WI38 (cell line): ENCODE data around the gene PABPC3.

Source experiments
- H3K4me3 ChIP-seq: 2 replicates; pipeline ENCODE4 v1.5.1; 2011; ENCODE audit warnings: low read depth, mild to moderate bottlenecking, control low read depth, low read length
- TF ChIP-seq, protein P1 (sequence below): IDR thresholded peaks from 2 replicates; pipeline ENCODE4 v1.5.1; 2012; ENCODE audit warnings: low read depth, mild to moderate bottlenecking, control low read depth, low read length

The PABPC3 gene

GRCh38 chr13:25064396-25064795, 31.5 kb upstream of the PABPC3 start:
- TF ChIP-seq, protein P1, sequence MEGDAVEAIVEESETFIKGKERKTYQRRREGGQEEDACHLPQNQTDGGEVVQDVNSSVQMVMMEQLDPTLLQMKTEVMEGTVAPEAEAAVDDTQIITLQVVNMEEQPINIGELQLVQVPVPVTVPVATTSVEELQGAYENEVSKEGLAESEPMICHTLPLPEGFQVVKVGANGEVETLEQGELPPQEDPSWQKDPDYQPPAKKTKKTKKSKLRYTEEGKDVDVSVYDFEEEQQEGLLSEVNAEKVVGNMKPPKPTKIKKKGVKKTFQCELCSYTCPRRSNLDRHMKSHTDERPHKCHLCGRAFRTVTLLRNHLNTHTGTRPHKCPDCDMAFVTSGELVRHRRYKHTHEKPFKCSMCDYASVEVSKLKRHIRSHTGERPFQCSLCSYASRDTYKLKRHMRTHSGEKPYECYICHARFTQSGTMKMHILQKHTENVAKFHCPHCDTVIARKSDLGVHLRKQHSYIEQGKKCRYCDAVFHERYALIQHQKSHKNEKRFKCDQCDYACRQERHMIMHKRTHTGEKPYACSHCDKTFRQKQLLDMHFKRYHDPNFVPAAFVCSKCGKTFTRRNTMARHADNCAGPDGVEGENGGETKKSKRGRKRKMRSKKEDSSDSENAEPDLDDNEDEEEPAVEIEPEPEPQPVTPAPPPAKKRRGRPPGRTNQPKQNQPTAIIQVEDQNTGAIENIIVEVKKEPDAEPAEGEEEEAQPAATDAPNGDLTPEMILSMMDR = no peak
- no peak overlapping the region for H3K4me3 ChIP-seq

DNA sequence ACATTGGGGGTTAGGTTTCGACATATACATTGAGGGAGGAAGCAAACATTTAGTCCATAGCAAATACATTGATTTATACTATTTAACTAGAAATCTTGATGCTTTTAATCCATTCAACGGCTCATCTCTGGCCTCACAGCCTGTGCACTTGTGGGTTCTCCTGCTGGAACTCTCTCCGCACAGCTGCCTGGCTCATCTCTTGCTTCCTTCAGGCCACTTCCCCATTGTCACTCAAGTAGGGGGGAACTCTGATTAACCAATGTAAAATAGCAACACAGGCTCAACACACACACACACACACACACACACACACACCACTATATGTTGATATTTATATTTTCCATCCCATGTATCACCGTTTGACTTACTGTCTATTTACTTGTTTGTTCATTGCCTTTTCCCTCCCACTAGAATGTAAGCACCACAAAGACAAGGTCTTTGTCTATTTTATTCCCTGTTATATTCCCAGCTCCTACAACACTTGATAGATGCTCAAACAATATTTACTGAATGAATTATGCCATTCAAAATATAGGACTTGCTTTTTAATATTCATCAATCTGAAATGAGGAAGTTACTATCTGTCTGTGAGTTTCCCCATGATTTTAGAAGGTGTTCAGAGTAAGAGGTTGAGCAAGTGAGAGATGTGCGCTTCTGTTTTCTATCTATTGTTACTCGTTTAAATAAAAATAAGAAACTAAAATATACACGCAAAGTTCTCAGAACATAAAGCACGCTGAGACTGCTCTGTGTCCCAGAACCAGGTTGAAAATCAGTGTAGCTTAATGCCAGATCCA, 29.8 kb upstream of the PABPC3 start:
- H3K4me3 ChIP-seq = no peak overlapping the region
- TF ChIP-seq, protein P1 = no peak

GRCh38 chr13:25067064-25067463, 28.9 kb upstream of the PABPC3 start:
- TF ChIP-seq, protein P1 = no peak
- no peak overlapping the region for H3K4me3 ChIP-seq

DNA sequence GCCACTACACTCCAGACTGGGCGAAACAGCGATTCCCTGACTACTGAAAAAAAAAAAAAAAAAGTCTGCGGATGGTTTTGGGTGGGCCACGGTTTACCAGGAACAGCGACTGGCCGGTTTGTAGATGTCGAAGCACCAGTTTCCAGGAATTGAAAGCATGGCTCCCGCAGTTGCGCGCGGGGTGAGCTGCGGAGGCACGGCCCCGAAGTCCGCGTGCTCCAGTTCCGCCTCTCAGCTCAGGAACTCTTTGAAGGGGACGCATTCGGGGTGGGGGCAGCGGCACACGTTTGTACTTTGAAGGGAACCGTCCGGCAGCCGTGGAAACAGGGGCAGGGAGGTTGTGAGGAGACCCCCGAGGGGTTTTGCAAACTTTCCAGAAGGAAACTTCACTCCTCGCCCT, 27.1 kb upstream of the PABPC3 start:
- no peak overlapping the region for H3K4me3 ChIP-seq
- TF ChIP-seq, protein P1 = no peak

- H3K4me3 ChIP-seq = no peak overlapping the region
Measured at GRCh38 chr13:25069236-25069635, 26.7 kb upstream of the PABPC3 start.

DNA sequence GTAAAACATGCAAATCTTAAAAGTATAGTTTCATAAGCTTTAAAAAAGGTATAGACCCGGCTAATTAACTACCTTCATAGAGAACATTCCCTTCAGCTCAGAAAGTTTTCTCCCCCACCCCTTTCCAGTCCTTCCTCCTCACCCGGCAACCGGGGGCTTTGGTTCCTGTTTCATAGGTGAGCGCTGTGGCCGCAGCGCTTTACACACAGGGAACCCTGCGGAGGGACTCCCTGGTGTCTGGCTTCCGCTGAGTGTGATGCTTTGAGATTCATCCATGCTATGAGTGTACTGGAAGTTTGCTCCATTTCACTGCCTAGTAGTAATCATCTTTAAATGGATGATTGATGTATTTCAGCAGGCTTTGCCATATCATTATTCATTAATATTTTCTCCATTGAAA, 26.0 kb upstream of the PABPC3 start:
- TF ChIP-seq, protein P1 = no peak
- H3K4me3 ChIP-seq = no peak overlapping the region

More at GRCh38 chr13:25069236-25069635, 26.7 kb upstream of the PABPC3 start:
- TF ChIP-seq, protein P1 = no peak

GRCh38 chr13:25080773-25081172, 15.2 kb upstream of the PABPC3 start:
- no peak overlapping the region for H3K4me3 ChIP-seq
- TF ChIP-seq, protein P1 = no peak
